ENCODE measurements around the gene SPRY4.
"Not testable (repeated sequence)": the region's sequence is repeated elsewhere in the genome, so short reads cannot be mapped to it uniquely, and the experiment has no call there.

Gene SPRY4

GRCh38 chr5:142292249-142292648 lies 32.6 kb downstream of the SPRY4 start:
- no peak for DNase-seq

DNA sequence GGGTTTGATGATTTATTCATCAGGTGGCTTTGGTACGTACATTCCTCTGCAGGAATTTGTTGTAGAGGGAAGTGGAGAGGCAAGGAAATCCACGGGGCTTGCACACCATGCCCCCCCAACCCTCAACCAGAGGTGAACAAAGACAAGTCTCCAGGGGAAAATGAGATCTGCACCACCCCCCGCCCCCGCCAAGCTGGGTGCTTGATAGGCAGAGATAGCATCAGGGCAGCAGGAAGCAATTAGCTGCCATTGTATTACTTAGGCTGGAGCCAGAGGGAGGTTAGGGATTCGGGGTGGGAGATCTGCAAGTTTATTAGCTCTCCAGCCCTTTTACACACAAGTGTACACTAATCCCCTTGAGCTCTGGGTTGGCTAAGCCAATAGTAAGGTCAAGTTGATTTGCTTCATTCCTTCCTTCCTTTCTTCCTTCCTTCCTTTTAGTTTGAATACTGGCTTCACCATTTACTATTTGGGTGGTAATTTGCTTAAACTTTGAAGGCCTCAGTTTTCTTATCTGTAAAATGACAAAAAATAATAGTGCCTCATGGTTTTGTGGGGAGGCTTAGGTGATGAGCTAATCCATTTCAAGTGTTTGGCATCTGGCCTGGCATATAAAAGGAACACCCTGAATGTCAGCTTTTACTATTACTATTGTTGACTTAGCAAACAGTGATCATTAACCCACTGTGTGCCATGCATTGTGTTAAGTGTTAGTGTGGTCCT lies 34.1 kb downstream of the SPRY4 start:
- DNase-seq, result no peak

- no peak for DNase-seq
Observed at GRCh38 chr5:142289708-142290576, 34.9 kb downstream of the SPRY4 start.

DNA sequence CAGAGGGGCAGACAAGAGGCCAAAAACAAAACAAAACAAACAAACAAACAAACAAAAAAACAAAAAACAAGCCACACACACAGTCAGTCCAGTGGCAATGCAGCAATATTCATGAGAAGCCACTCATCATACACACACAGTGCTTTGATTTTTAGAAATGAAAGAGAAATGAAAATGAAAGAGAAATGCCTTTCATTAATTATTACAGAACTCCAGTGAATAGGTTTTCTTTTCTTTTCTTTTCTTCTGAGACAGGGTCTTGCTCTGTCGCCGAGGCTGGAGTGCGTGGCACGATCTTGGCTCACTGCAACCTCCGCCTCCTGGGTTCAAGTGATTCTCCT lies 36.9 kb downstream of the SPRY4 start:
- DNase-seq, result no peak

DNA sequence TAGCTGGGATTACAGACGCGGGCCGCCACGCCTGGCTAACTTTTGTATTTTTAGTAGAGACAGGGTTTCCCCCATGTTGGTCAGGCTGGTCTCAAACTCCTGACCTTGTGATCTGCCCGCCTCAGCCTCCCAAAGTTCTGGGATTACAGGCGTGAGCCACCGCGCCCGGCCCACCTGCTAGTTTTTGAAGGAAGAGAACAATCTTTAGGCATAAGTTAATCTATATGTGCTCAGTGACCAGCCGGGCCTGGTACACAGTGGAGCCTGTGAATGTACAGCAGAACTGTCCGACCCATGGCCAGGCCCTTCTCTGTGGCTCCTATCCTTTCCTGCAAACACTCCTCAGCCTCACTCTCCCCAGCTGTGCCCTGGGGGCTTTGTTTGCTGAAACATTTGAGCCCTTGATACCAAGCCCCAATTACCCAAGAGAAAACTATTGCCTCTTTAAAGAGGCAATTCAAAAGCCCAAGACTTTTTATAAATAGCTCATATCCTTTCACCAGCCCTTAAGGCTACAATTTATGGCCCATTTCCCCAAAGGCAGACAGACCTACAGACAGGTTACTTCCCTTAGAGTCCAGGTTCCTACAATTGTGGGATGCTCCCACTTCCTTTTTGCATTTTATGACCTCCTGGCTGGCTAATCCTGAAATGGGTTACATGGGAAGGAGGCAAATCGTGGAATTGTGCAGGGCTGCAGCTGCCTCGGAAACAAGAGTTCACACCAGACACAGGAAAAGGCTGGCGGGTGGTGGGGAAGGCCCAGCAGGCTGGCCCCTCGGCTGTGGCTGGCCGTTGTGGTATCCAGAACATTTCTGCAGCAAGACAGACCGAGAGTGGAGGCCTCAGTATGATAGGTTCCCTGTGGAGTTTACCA lies 37.5 kb downstream of the SPRY4 start:
- DNase-seq, result no peak

- no peak for DNase-seq
Observed at GRCh38 chr5:142286111-142286510, 38.7 kb downstream of the SPRY4 start.

DNA sequence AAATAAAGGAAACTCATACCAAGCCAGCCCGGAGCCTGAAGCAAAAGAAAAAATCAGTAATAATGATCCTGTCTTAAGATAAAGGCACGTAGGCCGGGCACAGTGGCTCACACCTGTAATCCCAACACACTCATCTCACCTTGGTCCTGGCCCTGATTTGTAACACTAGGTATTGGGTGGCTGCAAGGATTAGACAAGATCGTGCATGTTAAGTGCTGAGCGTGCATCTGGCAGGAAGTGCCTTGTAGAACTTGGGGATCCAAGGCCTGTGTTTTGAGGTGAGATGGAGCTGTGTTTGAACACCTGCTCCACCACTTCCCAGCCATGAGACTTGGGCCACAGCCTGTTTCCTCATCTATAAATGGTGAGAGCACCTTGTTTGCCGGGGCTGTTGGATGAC lies 41.5 kb downstream of the SPRY4 start:
- DNase-seq, result no peak

- DNase-seq, result no peak
Observed at GRCh38 chr5:142281966-142282365, 42.9 kb downstream of the SPRY4 start.

- DNase-seq, result no peak
Observed at GRCh38 chr5:142281008-142281367, 43.8 kb downstream of the SPRY4 start.

GRCh38 chr5:142280066-142281007 lies 44.5 kb downstream of the SPRY4 start:
- no peak for DNase-seq

DNA sequence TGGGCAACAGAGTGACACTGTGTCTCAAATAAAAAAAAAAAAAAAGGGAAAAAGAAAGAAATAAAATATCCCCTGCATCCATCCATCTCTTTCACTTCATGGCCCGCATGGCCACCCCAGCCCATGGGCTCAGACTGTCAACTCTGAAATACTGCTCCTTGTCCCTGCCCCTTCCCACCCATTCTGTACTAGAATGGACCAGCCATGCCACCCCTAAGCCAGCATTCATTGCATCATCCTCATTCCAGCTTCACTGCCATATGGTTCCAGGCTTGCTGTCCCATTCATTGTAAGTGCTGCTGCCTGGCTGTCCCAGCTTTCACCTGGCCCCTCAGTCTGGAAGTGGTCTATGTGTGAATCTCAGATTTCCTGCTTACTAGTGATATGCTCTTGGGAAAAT lies 46.2 kb downstream of the SPRY4 start:
- DNase-seq, result no peak

DNA sequence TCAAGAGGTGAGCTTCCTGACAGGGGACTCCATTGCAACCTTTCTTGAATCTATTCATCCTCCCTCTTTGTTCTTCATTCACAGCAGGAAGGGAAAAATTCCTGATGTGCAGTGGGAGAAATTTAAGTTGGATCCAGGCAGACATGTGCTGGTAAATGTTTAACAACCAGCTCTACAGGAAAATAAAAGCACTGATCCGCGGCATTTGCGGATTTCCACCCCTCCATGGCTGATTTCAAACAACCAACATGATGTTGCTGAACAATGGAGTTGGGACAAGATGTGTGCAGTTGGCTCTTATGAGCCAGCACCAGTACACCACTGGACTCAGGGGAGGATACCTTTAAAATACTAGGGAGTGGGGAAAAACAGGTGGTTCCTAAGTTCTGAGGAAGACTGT lies 47.0 kb downstream of the SPRY4 start:
- no peak for DNase-seq

- DNase-seq, result no peak
Observed at GRCh38 chr5:142276517-142276916, 48.3 kb downstream of the SPRY4 start.

DNA sequence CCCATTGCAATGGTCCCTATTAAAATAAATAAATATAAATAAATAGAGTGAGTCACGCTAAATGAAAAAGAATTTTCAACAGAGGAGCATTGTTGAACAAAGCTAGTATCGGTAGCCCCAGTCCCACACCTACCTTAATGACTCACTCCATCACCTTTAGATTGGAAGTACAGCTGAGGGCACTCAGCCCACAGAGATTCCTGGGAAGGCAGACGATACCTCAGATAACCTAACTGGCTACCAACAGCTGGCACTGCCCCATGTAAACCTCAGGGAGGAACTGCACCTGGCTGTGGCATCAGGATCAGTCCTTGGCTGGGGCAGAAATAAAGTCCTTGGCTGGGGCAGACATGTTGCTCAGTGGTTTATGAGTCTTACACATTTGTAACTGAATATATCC lies 49.3 kb downstream of the SPRY4 start:
- no peak for DNase-seq

- DNase-seq, result not testable (repeated sequence)
Observed at GRCh38 chr5:142272596-142272995, 52.2 kb downstream of the SPRY4 start.

DNA sequence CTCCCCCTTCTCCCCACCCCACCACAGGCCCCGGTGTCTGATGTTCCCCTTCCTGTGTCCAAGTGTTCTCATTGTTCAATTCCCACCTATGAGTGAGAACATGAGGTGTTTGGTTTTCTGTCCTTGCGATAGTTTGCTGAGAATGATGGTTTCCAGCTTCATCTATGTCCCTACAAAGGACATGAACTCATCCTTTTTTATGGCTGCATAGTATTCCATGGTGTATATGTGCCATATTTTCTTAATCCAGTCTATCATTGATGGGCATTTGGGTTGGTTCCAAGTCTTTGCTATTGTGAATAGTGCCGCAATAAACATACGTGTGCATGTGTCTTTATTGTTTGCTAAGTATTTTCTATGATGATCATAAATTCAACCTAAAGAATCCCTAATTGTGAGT lies 60.7 kb downstream of the SPRY4 start:
- DNase-seq, result not testable (repeated sequence)

- no peak for DNase-seq
Observed at GRCh38 chr5:142263346-142263745, 61.5 kb downstream of the SPRY4 start.

GRCh38 chr5:142262683-142263082 lies 62.1 kb downstream of the SPRY4 start:
- DNase-seq, result no peak
